GM19099 (cell line): ENCODE results near the gene LATS1.

Experiments used
- POLR2A ChIP-seq: IDR thresholded peaks from 3 replicates; pipeline ENCODE4 v1.6.1; 2011; ENCODE audit warnings: low read depth; ENCODE audit not compliant: insufficient read length; ENCODE audit errors: extremely low read depth

The LATS1 gene

DNA sequence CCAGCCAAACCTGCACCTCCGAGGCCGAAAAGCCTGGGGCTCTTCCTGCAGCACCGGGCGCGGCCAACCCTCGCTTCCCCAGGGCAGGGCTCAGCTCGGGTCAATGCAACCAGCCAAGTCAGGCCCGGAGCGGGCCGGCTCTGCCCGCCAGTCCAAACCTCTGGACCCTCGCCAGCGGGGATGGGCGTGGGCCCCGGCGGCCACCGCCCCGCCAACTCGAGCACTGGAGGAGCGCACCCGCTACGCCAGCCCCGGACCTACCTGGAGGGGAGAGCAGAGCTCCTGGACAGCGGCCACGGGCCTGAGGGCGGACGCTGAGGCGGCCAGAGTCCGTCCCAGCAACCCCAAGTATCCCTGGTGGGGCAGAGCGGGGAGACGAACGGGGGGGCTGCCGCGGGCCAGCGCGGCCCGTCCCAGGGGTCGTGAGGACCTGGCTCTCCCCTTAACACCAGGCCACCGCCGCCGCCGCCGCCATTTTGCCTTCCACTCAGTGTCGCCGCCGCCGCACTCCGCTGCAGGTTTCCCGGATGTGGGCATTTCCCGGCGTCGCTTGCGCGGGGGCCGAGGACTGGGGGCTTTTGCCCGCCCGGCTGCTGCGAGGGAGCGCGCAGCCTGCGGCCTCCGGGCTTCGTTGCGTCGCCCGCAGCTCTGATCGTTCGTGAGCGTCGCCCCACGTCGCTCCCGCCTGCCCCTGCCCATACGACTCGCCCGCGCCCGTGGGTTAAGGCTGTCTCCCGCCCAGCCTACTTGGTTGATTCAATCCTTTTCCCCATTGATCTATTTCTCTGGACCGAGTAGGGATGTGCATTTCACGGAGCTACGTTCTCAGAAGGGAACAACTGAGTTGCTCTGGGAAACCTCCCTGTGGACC lies at the start of gene LATS1:
Gene LATS1 (minus strand): TSS at position 514 of the 871 bp plus-strand sequence. CDS start 15,975 bp downstream, outside the sequence.
- peak; percentile 99 for TF ChIP-seq POLR2A

DNA sequence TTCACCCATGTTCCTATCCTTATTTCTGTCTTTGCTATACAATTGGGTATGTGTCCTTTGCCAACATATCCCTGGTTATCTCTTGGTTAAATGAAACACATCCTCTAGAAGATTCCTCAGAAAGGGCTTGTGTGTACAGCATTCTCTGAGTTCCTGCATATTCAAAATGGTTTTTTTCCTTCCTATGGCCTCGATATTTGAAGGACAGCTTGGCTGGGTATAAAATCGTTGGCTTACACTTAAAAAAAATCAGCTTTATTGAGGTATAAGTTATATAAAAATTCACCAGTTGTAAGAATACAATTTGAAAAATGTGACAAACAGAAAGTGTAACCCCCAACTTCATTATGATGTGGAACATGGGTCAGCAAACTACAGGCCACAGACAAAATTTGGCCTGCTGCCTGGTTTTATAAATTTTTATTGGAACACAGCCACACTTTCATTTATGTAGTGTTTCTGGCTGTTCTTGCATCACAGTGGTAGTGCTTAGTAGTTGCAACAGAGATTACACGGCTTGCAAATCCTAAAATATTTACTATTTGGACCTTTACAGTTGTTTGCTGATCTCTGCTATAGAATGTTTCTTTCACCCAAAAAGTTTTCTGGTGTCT lies 48.4 kb upstream of the LATS1 start:
- TF ChIP-seq POLR2A = no peak

DNA sequence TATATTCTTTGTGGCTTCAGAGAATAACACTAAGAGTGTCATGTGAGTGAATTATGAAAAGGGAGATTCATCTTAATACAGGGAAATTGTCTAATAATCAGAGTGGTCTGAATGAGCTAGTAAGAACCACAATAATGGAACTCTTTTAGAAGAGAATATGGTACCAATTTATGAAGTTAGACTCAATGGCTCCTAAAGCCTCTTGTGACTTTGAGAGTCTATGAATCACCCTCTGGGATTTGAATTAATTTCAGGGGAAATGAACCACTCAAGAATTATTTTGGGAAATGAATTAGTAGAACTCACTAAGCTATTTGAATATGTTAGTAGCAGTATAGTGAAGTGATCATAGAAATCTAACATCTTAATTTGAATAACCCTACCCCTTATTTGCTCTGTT lies 46.0 kb upstream of the LATS1 start:
- TF ChIP-seq POLR2A = no peak

- TF ChIP-seq POLR2A = no peak
Measured at GRCh38 chr6:149761438-149761837, 43.5 kb upstream of the LATS1 start.

GRCh38 chr6:149756261-149756636 lies 38.3 kb upstream of the LATS1 start:
- TF ChIP-seq POLR2A = no peak

DNA sequence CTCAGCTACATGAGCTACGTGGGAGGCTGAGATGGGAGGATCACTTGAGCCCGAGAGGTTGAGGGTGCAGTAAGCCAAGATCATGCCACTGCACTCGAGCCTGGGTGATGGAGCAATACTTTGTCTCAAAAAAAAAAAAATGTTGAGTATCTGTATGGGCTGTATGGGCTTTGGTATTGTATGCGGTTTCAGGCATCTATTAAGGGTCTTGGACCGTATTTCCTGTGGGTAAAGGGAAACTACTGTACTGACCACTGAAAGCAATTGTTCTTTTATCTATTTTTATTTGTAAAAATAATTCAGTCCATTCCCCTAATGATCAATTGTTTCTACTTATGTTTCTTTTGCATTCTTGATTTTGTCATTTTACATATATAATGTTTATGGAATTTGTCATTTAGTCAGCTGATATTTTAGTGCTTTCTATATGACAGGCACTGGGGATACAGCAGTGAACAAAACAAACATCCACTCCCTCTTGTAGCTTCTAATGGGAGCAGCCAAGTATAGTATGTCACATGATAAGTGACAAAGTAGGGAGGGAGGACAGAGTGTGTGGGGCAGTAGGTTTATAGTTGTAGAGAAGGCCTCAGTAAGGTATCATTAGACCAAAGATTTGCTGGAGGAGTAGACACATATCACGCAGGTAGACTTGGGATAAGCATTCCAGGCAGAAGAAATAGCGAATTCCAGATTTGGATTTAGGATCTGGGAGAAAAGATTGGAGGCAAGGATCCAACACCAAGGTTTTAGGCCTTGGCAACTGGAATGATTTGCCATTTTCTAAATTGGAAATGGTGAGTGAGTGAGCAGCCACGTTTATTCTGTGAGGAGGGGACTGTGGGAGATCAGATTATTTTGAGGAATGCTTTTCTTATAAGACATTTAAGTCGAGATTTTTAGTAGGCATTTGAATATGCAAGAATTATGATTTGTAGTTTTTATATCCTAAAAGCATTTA lies 37.7 kb upstream of the LATS1 start:
- TF ChIP-seq POLR2A = no peak

DNA sequence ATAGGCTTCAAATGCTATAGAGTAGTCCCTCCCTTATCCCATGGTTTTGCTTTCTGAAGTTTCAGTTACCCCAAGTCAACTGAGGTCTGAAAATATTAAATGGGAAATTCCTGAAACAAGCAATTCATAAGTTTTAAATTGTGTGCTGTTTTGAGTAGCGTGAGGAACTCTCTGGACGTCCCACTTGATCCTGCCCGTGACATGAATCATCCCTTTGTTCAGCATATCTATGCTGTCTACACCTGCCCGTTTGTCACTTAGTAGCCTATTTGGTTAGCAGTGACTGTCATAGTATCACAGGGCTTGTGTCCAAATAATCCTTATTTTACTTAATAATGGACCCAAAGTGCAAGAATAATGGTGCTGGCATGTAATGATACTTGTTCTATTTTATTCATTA lies 36.6 kb upstream of the LATS1 start:
- TF ChIP-seq POLR2A = no peak

DNA sequence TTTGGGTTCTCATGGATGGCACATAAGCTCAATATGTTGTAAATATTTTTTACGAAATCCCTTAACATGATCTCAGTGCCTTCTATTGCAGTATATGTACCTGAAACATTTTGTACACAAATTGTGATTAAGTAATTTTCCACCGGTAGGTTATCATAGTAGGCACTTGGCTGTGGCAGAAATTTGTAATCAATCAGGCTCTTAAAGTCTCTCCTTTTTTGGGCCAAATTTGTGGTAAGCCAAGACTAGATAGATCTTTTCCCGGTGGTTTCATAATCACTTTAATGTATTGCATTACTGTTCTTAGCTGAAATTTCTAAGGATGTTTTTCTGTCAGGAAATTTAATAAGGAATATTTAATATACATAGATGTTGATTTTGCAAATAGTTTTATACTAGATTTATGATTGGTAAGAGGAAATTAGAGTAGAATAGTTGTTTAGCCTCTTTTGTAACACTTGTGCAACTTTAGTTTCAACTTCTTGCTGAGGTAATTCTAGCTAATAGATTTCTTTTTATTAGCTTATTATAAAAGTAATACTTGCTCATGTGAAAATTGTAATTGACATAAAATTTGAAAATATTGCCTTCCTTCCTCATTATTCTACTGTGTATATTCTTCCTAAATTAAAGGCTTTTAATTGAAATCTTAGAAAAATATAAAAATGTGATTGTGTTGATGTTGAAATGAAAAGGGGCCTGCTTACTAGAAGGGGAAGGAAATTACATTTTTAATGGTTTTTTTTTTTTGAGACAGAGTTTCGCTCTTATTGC lies 34.9 kb upstream of the LATS1 start:
- no peak for TF ChIP-seq POLR2A

- no peak for TF ChIP-seq POLR2A
Measured at GRCh38 chr6:149751239-149751638, 33.3 kb upstream of the LATS1 start.

DNA sequence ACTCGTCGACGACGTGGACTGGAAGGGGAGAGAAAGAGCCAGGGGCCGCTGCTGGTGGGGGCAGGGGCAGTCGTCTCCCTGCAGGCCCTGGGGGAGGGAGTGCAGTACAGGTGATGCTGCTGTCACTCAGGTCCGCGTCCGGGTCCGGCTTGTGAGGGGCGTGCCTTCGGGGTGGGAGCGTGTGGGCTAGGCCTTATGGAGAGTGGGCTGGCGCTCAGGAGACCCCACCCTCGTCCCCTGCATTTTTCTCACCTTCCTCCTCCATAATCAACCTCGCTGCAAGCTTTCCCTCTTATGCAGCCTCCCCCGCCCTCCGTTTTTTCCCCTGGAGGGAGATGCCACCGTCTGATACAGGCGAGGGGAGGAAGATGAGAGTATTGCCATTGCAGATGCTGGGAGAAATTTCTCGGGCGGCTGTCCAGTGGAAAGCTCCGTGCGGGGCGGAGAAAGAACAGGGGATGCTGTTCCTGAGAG lies 32.3 kb upstream of the LATS1 start:
- TF ChIP-seq POLR2A = no peak

GRCh38 chr6:149749594-149750135 lies 31.8 kb upstream of the LATS1 start, which contains the start of gene PCMT1:
Gene PCMT1, plus strand, starts transcription at chr6:149749741. Its CDS starts 161 bp downstream, at chr6:149749902.
- TF ChIP-seq POLR2A = peak; percentile 88

DNA sequence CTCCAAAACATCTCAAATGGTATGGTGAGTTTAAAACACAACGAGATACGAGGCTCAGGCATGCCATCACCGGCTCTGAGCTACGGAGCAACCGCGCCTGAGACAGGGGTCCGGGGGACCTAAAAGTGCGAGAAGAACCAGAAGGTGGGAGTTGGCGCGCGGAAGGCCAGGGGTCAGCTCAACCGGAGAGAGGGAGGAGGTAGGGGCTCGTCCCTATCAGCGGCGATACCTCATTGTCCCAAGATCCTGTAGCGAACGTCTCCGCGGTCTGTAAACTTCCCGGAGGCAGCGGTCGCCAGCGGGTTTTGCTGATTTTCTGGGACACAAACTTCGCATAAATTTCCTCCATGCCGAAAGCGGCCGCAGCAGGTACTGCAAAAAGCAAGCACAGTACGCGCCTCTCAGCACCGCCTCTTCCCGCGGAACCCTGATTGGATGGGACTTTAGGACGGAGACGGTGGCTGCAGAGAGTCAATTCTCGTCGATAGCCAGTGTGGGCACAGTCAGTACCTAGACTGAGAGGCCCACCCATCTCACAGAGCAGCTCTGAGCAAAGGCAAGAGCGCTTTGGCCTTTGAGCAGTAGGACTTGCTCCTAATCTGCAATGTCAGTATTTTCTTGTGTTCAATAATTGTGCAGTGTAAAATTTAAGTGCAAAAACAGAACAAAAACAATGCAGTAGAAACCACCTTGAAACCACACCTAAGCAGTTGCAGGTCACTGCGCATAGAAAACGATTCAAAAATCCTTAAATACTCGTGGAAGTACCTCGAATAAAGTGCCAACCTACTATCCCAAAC lies 28.4 kb upstream of the LATS1 start, which contains the start of gene NUP43:
Gene NUP43 (minus strand): TSS at position 383 of the 800 bp plus-strand sequence. CDS start 34 bp downstream, at position 349.
- peak; percentile 75 for TF ChIP-seq POLR2A

GRCh38 chr6:149734915-149735314 lies 17.0 kb upstream of the LATS1 start:
- no peak for TF ChIP-seq POLR2A
